NCI-H82 treated with DMSO at 0.1 percent for 48 hours (cell line): ENCODE measurements around the gene TAF11L7.
"Not testable (repeated sequence)": the region's sequence is repeated elsewhere in the genome, so short reads cannot be mapped to it uniquely, and the experiment has no call there.

Source experiments
- DNase-seq: peaks from one replicate; lab custom pipeline; 2025; ENCODE audit not compliant: unreplicated experiment; lab: John Stamatoyannopoulos, UW

The TAF11L7 gene

DNA sequence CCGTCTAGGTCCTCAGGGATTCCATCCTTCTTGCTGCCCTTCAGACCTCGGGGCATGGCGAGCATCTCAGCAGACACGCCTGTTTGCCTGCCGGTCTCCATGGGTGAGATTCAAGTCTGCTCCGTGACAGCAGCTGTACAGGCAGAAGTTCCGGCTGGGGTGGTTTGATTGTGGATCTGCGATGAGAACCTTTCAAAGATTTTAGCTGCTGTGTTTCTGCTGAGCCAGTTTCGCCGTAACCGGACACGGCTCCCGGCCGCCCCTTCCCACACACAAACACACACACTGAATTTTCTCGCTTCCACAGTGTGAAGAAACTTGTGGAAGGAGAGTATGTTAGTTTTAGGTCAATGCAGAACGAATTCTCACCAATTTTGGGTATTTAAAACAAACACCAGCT is at the start of gene TAF11L7:
Gene TAF11L7, minus strand, starts transcription at position 101 of the 400 bp plus-strand sequence.
- DNase-seq: not testable (repeated sequence)

- no peak for DNase-seq
These were observed 48.6 kb upstream of the TAF11L7 start, which contains the start of gene TAF11L14 for GRCh38 chr5:17634160-17634559. Gene TAF11L14, plus strand, starts transcription at chr5:17634460.

GRCh38 chr5:17631788-17632187 is 46.2 kb upstream of the TAF11L7 start, which contains the start of gene TAF11L13:
Gene TAF11L13, plus strand, starts transcription at chr5:17632088.
- not testable (repeated sequence) for DNase-seq

DNA sequence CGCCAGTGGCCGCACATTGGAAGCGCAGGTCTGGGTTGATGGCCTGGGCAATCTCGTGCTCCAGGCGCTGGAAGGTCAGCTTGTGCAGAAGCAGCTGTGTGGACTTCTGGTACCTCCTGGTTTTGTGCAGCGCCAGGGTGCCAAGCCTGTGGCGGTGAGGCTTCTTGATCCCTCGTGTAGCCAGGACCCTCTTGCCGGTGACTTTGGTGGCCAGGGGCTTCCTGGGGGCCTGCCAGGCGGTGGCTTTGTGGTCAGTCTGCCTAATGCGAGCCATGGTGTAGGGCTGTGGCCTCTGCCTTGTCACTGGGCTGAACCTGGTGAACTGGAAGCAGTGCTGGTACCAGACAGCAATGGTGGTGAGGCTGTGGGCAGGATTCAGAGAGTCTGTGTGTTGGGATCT is 40.1 kb upstream of the TAF11L7 start:
- no peak for DNase-seq

- DNase-seq: no peak
These were observed 35.1 kb upstream of the TAF11L7 start for GRCh38 chr5:17620627-17621026.

GRCh38 chr5:17619354-17619753 is 33.8 kb upstream of the TAF11L7 start:
- no peak for DNase-seq

DNA sequence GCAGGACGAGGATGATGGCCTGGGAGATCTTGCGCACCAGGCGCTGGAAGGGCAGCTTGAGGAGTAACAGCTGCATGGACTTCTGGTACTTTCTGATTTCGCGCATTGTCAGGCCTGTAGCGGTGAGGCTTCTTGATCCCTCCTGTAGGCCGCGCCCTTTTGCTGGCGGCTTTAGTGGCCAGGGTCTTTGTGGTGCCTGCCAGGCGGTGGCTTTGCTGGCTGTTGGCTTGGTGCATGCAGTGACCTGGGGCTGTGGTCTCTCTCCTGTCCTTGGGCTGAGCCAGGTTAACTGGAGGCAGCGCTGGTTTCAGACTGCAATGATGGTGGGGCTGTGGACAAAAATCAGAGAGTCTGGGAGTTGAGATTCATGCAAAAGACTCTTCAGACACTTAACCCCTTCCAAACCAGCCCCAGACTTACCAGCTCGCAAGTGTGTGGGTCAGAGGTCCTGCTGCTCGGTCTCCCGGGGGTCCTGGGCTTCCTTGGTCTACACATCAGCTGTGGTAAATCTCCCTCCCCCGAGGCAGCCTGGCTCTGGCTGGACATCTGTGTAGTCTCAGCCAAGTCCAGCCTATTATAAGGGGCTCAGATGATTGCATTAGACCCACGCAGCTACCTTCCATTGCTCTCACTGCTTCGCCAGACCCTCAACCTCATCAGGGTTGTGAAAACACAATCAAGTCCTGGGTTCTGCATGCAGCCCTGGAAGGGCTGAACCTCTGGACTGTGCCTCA is 29.5 kb upstream of the TAF11L7 start:
- no peak for DNase-seq

DNA sequence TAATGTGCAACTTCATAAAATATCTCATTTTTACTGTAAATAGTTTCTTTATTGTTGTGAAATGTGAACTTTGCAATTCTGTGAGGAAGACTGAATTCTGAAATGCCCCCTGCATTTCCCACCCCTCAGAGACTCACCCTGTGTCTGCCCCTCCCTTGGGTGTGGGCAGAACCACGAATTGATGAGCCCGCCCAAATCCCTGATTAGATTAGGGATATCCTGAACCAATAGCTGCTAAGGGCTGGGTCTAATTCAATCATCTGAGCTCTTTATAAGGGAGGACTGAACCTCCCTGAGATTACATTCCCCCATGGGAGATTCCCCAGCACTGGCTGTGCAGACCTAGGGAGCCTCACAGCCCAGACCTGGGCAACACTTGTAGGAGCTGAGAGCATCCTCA is 24.5 kb upstream of the TAF11L7 start, which contains the start of gene TAF11L12:
Gene TAF11L12, plus strand, starts transcription at position 301 of the 400 bp plus-strand sequence.
- DNase-seq: not testable (repeated sequence)

- not testable (repeated sequence) for DNase-seq
These were observed 21.9 kb upstream of the TAF11L7 start for GRCh38 chr5:17607461-17607860.

GRCh38 chr5:17604951-17605350 is 19.4 kb upstream of the TAF11L7 start:
- no peak for DNase-seq

DNA sequence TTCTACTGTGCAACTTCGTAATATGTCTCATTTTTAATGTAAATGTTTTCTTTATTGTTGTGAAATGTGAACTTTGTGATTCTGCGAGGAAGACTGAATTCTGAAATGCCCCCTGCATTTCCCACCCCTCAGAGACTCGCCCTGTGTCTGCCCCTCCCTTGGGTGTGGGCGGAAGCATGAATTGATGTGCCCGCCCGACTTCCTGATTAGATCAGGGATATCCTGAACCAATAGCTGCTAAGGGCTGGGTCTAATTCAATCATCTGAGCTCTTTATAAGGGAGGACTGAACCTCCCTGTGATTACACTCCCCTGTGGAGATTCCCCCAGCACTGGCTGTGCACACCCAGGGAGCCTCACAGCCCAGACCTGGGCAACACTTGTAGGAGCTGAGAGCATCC is 18.3 kb upstream of the TAF11L7 start, which contains the start of gene TAF11L11:
Gene TAF11L11, plus strand, starts transcription at position 304 of the 400 bp plus-strand sequence.
- not testable (repeated sequence) for DNase-seq

DNA sequence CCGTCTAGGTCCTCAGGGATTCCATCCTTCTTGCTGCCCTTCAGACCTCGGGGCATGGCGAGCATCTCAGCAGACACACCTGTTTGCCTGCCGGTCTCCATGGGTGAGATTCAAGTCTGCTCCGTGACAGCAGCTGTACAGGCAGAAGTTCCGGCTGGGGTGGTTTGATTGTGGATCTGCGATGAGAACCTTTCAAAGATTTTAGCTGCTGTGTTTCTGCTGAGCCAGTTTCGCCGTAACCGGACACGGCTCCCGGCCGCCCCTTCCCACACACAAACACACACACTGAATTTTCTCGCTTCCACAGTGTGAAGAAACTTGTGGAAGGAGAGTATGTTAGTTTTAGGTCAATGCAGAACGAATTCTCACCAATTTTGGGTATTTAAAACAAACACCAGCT is 12.2 kb upstream of the TAF11L7 start, which contains the start of gene TAF11L10:
Gene TAF11L10, minus strand, starts transcription at position 101 of the 400 bp plus-strand sequence.
- not testable (repeated sequence) for DNase-seq

DNA sequence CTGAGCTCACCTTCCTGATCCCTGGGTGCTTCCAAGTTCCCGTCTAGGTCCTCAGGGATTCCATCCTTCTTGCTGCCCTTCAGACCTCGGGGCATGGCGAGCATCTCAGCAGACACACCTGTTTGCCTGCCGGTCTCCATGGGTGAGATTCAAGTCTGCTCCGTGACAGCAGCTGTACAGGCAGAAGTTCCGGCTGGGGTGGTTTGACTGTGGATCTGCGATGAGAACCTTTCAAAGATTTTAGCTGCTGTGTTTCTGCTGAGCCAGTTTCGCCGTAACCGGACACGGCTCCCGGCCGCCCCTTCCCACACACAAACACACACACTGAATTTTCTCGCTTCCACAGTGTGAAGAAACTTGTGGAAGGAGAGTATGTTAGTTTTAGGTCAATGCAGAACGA is 8.7 kb upstream of the TAF11L7 start, which contains the start of gene TAF11L9:
Gene TAF11L9, minus strand, starts transcription at position 140 of the 400 bp plus-strand sequence.
- not testable (repeated sequence) for DNase-seq

DNA sequence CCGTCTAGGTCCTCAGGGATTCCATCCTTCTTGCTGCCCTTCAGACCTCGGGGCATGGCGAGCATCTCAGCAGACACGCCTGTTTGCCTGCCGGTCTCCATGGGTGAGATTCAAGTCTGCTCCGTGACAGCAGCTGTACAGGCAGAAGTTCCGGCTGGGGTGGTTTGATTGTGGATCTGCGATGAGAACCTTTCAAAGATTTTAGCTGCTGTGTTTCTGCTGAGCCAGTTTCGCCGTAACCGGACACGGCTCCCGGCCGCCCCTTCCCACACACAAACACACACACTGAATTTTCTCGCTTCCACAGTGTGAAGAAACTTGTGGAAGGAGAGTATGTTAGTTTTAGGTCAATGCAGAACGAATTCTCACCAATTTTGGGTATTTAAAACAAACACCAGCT is 5.3 kb upstream of the TAF11L7 start, which contains the start of gene TAF11L8:
Gene TAF11L8, minus strand, starts transcription at position 101 of the 400 bp plus-strand sequence.
- not testable (repeated sequence) for DNase-seq
